HUDEP-2 (cell line): ENCODE measurements around the gene CNGB1.

ENCODE experiments used
- DNase-seq, 76 experiments: peaks; one replicate each; lab custom pipeline; 2025; ENCODE audit not compliant: unreplicated experiment in 76 of 76; lab: John Stamatoyannopoulos, UW

Gene CNGB1

GRCh38 chr16:57977418-57978069 is 6.6 kb upstream of the CNGB1 start:
- peak in 45 of 76 experiments; percentile 12 to 58 (median 30) for DNase-seq

- peak in 74 of 76 experiments; percentile 25 to 86 (median 68) for DNase-seq
These were observed 5.4 kb upstream of the CNGB1 start for GRCh38 chr16:57976331-57976796.

GRCh38 chr16:57972306-57972705 is 1.4 kb upstream of the CNGB1 start:
- DNase-seq, result no peak

GRCh38 chr16:57971848-57972247 is 920 bp upstream of the CNGB1 start:
- no peak for DNase-seq

GRCh38 chr16:57970319-57970718 is 609 bp downstream of the CNGB1 start:
- no peak for DNase-seq

- DNase-seq, result no peak
These were observed 1.3 kb downstream of the CNGB1 start for GRCh38 chr16:57969451-57970123.

GRCh38 chr16:57967916-57968315 is 3.0 kb downstream of the CNGB1 start:
- DNase-seq, result no peak

GRCh38 chr16:57966986-57967385 is 3.9 kb downstream of the CNGB1 start:
- DNase-seq, result no peak

GRCh38 chr16:57966204-57966771 is 4.6 kb downstream of the CNGB1 start:
- DNase-seq, result no peak

GRCh38 chr16:57964157-57964700 is 6.7 kb downstream of the CNGB1 start:
- no peak for DNase-seq

GRCh38 chr16:57962756-57963155 is 8.2 kb downstream of the CNGB1 start:
- DNase-seq, result no peak

GRCh38 chr16:57962046-57962445 is 8.9 kb downstream of the CNGB1 start:
- DNase-seq, result no peak

- no peak for DNase-seq
These were observed 9.4 kb downstream of the CNGB1 start for GRCh38 chr16:57961538-57961937.

- DNase-seq, result no peak
These were observed 10.0 kb downstream of the CNGB1 start for GRCh38 chr16:57960826-57961472.

GRCh38 chr16:57960310-57960709 is 10.6 kb downstream of the CNGB1 start:
- no peak for DNase-seq

GRCh38 chr16:57959804-57960203 is 11.1 kb downstream of the CNGB1 start:
- no peak for DNase-seq

- DNase-seq, result no peak
These were observed 11.8 kb downstream of the CNGB1 start for GRCh38 chr16:57959121-57959520.

GRCh38 chr16:57958544-57958943 is 12.4 kb downstream of the CNGB1 start:
- DNase-seq, result no peak

GRCh38 chr16:57957673-57958392 is 13.1 kb downstream of the CNGB1 start:
- peak in 4 of 76 experiments; percentile 4 to 15 (median 13) for DNase-seq

- no peak for DNase-seq
These were observed 13.8 kb downstream of the CNGB1 start for GRCh38 chr16:57956924-57957672.
